GF-D8 (cell line): ENCODE results near the gene PAFAH1B2.

ENCODE experiments used
- DNase-seq: peaks from one replicate; lab custom pipeline; 2025; lab: John Stamatoyannopoulos, UW

The PAFAH1B2 gene

GRCh38 chr11:117220999-117221774, 77.1 kb downstream of the PAFAH1B2 start:
- DNase-seq: no peak

DNA sequence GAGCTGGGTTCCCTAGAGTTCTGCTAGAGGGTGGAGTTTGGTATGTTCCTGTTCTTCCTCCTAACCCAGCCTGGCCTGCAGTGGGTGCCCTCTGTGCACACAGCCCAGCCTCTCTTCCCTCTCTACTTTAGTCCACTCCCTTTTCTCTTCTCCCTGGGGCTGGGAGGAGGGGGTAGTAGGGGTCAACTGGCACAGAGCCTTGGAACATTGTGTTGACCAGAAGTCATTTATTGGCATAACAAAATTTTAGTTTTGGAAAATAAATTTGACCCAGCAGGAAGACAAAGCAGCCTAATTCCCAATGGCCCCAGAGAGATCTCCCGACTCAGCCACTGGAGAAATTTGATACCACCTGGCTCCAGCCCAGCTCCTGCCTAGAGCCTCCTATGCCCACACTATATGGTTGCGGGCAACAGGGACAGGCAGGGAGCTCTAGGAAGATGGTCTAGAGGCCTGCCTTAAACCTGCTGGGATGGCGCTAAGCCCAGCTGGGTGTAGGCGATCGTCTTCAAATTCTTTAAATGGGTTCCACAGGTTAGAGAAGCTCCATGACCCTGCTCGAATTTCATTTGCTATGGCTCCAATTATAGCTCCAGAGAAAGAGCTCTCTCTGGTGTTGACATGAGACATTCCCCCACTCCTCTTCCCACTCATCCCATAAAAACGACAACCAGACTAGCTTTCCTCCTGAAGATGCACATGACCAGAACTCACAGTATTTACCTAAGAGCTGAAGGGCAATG, 77.9 kb downstream of the PAFAH1B2 start:
- no peak for DNase-seq

DNA sequence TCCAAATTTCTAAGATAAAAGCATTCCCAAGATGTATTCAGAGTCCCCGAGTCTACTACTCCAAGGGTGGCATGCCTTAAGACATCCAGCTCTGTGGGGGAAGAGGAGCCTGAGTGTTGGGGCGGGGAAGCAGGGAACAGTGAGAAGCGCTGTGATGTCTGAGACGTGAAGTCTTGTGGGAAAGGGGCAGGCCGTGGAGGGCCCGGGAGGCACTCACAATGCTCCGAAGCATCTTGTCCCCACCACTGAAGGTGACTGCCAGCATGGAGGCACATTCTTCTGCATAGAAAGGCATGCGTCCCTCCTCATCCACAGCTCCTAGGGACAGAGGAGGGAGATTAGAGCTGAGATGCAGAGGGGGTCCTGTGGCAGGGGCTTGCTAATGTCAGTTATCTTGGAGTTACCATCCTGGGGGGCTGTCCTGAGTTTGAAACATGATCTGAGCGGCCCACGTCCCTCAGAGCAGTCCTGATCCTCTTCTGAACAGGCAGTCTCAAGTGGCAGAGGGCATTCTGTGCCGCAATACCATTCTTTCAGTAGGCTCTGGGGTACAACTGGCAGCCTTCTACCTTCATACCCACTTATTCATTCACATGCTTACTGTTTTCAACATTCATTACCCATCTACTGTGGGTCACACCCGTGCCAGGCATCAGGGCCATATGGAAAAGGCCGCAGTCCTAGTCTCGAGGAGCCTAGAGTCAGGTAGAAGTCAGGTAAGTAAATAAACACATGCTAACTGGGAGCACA, 79.1 kb downstream of the PAFAH1B2 start:
- DNase-seq: no peak

- DNase-seq: no peak
These were observed 79.9 kb downstream of the PAFAH1B2 start for GRCh38 chr11:117223741-117224689.

- DNase-seq: no peak
These were observed 81.6 kb downstream of the PAFAH1B2 start for GRCh38 chr11:117225553-117226170.
